Suprapubic skin (tissue), 4 donors: ENCODE measurements around the gene IFITM1. TPM values are rescaled to one million over a fixed set of nuclear protein-coding genes. Genes with fewer than 3 reads are reported as not detected.

ENCODE experiments used
- DNase-seq, 2 donors: peaks; one replicate each; pipeline ENCODE4 v3.0.0-alpha.2; 2019; ENCODE audit warnings: low spot score in 2 of 2
- H3K27ac ChIP-seq: fragments of 200-600 bp; sonication (generic); one replicate; pipeline ENCODE4 v1.5.1; 2019
- H3K27me3 ChIP-seq: fragments of 200-600 bp; sonication (generic); one replicate; pipeline ENCODE4 v1.5.1; 2019
- H3K36me3 ChIP-seq: fragments of 200-600 bp; sonication (generic); one replicate; pipeline ENCODE4 v1.5.1; 2019
- H3K4me1 ChIP-seq: fragments of 200-600 bp; sonication (generic); one replicate; pipeline ENCODE4 v1.5.1; 2019
- H3K4me3 ChIP-seq: fragments of 200-600 bp; sonication (generic); one replicate; pipeline ENCODE4 v1.5.1; 2019; ENCODE audit warnings: mild to moderate bottlenecking
- H3K9me3 ChIP-seq: fragments of 200-600 bp; sonication (generic); one replicate; pipeline ENCODE4 v1.5.1; 2019
- CTCF ChIP-seq, 2 donors: fragments of 200-600 bp in 1 of 2; fragments of 450-650 bp in 1 of 2; sonication (generic) in 1 of 2; IDR thresholded peaks; one replicate each; pipeline ENCODE4 v1.5.1; 2016 to 2019; ENCODE audit warnings: antibody characterized with exemption in 2 of 2, mild to moderate bottlenecking in 1 of 2, moderate library complexity in 1 of 2
- EP300 ChIP-seq: sonication (generic); formaldehyde crosslinking; IDR thresholded peaks from one replicate; pipeline ENCODE4 v1.6.1; 2017; ENCODE audit warnings: antibody characterized with exemption
- POLR2A ChIP-seq, 2 donors: fragments of 450-650 bp; IDR thresholded peaks; one replicate each; pipeline ENCODE4 v1.6.1; 2017; ENCODE audit warnings: antibody characterized with exemption in 2 of 2, mild to moderate bottlenecking in 2 of 2, moderate library complexity in 2 of 2
- POLR2AphosphoS5 ChIP-seq, 3 donors: sonication (generic); formaldehyde crosslinking; IDR thresholded peaks; one replicate each; pipeline ENCODE4 v1.6.1; 2017; ENCODE audit warnings: antibody characterized with exemption in 3 of 3
- WGBS: methylation state at CpG from one replicate; pipeline ENCODE4 v1.1.5; 2018; 5-methylcytosine and 5-hydroxymethylcytosine counted together
- total RNA-seq, 4 donors: library from RNA; depleted of rRNA; stranded (reverse); fragments of >200 nt; gene quantifications; one replicate each; pipeline ENCODE4 v1.1.0, GENCODE V29; 2016

IFITM1 gene
- total RNA-seq, 4 donors from 2014 or later = 50.7 to 128 (median 67.6) TPM

- Histone ChIP-seq H3K4me1 (peaks cover 34% of the 10 kb centered on the region), H3K9me3 (no peaks in the 10 kb centered on the region), H3K4me3 (peak overlapping the region; percentile 44), H3K27ac (no peak overlapping the region), H3K27me3 (peaks cover 85% of the 10 kb centered on the region), H3K36me3 (no peaks in the 10 kb centered on the region)
- WGBS = 30% methylated on average over 14 of the region's 26 CpGs
- DNase-seq = peak in 1 of 2 donors; percentile 66
- TF ChIP-seq EP300 (no peak), CTCF (IDR thresholded peaks at IDR 0.05) (no peak), POLR2A (IDR thresholded peaks at IDR 0.05) (no peak), POLR2AphosphoS5 (IDR thresholded peaks at IDR 0.05) (no peak)
These were observed 32.2 kb upstream of the IFITM1 start for GRCh38 chr11:281486-282161.

- WGBS = 70% methylated on average over 4 of the region's 4 CpGs
- H3K4me1 ChIP-seq = peaks cover 35% of the 10 kb centered on the region
- no peaks in the 10 kb centered on the region for H3K36me3 ChIP-seq
- no peak for DNase-seq
- peaks cover 85% of the 10 kb centered on the region for H3K27me3 ChIP-seq
- H3K27ac ChIP-seq = no peak overlapping the region
- TF ChIP-seq POLR2AphosphoS5 (IDR thresholded peaks at IDR 0.05) = no peak
- no peak for TF ChIP-seq EP300
- no peak for TF ChIP-seq POLR2A (IDR thresholded peaks at IDR 0.05)
- TF ChIP-seq CTCF (IDR thresholded peaks at IDR 0.05) = no peak
- no peak overlapping the region for H3K4me3 ChIP-seq
- H3K9me3 ChIP-seq = no peaks in the 10 kb centered on the region
These were observed 31.7 kb upstream of the IFITM1 start for GRCh38 chr11:282171-282570.

- WGBS = 63% methylated on average over 13 of the region's 13 CpGs
- Histone ChIP-seq H3K9me3 (no peaks in the 10 kb centered on the region), H3K36me3 (no peaks in the 10 kb centered on the region), H3K4me1 (peaks cover 38% of the 10 kb centered on the region), H3K27ac (no peak overlapping the region), H3K27me3 (peaks cover 86% of the 10 kb centered on the region), H3K4me3 (no peak overlapping the region)
- peak in 1 of 2 donors; percentile 52 for DNase-seq
- TF ChIP-seq EP300 (no peak), POLR2A (IDR thresholded peaks at IDR 0.05) (no peak), CTCF (IDR thresholded peaks at IDR 0.05) (no peak), POLR2AphosphoS5 (IDR thresholded peaks at IDR 0.05) (no peak)
These were observed 31.0 kb upstream of the IFITM1 start for GRCh38 chr11:282630-283360.

GRCh38 chr11:283405-284104 lies 30.3 kb upstream of the IFITM1 start:
- 85% methylated on average over 23 of the region's 23 CpGs for WGBS
- no peak for TF ChIP-seq CTCF (IDR thresholded peaks at IDR 0.05)
- no peak for TF ChIP-seq EP300
- TF ChIP-seq POLR2A (IDR thresholded peaks at IDR 0.05) = no peak
- TF ChIP-seq POLR2AphosphoS5 (IDR thresholded peaks at IDR 0.05) = no peak
- no peaks in the 10 kb centered on the region for H3K9me3 ChIP-seq
- H3K36me3 ChIP-seq = no peaks in the 10 kb centered on the region
- peak in 1 of 2 donors; percentile 58 for DNase-seq
- peaks cover 82% of the 10 kb centered on the region for H3K27me3 ChIP-seq
- H3K27ac ChIP-seq = no peak overlapping the region
- no peak overlapping the region for H3K4me3 ChIP-seq
- H3K4me1 ChIP-seq = peaks cover 45% of the 10 kb centered on the region
